HepG2 (cell line): ENCODE results near the gene NOTUM. TPM values are rescaled to one million over a fixed set of nuclear protein-coding genes. Genes with fewer than 3 reads are reported as not detected.

ENCODE experiments used
- CREBL2 ChIP-seq: sonication (generic); formaldehyde crosslinking; IDR thresholded peaks from 2 replicates; pipeline ENCODE4 v1.8.1; 2023; ENCODE audit warnings: missing genetic modification reagents, mild to moderate bottlenecking, borderline replicate concordance
- GATA4 ChIP-seq: sonication (generic); IDR thresholded peaks from 2 replicates; pipeline ENCODE4 v1.6.1; 2016; ENCODE audit warnings: antibody characterized with exemption, low read depth, borderline replicate concordance
- HES4 ChIP-seq: sonication (generic); formaldehyde crosslinking; IDR thresholded peaks from 2 replicates; pipeline ENCODE4 v1.9.0; 2021; ENCODE audit warnings: mild to moderate bottlenecking, missing genetic modification reagents, borderline replicate concordance
- HNRNPUL1 ChIP-seq: fragments of 200-400 bp; formaldehyde crosslinking; IDR thresholded peaks from 2 replicates; pipeline ENCODE4 v1.6.1; 2017; ENCODE audit warnings: low read depth, mild to moderate bottlenecking, low read length, moderate library complexity
- ISL2 ChIP-seq: sonication (generic); formaldehyde crosslinking; IDR thresholded peaks from 2 replicates; pipeline ENCODE4 v1.5.0; 2020; ENCODE audit warnings: missing genetic modification reagents
- MIER2 ChIP-seq: IDR thresholded peaks from 2 replicates; pipeline ENCODE4 v1.6.1; 2016; ENCODE audit warnings: missing biosample characterization, missing genetic modification reagents
- MTA1 ChIP-seq: sonication (generic); formaldehyde crosslinking; IDR thresholded peaks from 2 replicates; pipeline ENCODE4 v1.4.0; 2020; ENCODE audit warnings: missing genetic modification reagents, mild to moderate bottlenecking, borderline replicate concordance
- MXD1 ChIP-seq: sonication (generic); formaldehyde crosslinking; IDR thresholded peaks from 2 replicates; pipeline ENCODE4 v1.4.0; 2020; ENCODE audit warnings: mild to moderate bottlenecking, missing genetic modification reagents
- NCOA2 ChIP-seq: sonication (generic); formaldehyde crosslinking; IDR thresholded peaks from 2 replicates; pipeline ENCODE4 v1.8.0; 2022; ENCODE audit warnings: inconsistent platforms
- NONO ChIP-seq, 2 experiments: fragments of 450-650 bp in 1 of 2; sonication (generic) in 1 of 2; formaldehyde crosslinking in 1 of 2; IDR thresholded peaks in 1 of 2; conservative IDR thresholded peaks in 1 of 2; 2 replicates each; pipeline versions ENCODE4 v1.6.1 to v1.8.0; 2017 to 2022; ENCODE audit warnings: mild to moderate bottlenecking in 1 of 2, missing genetic modification reagents in 1 of 2, moderate library complexity in 1 of 2
- RFX1 ChIP-seq: fragments of 450-650 bp; IDR thresholded peaks from 2 replicates; pipeline ENCODE4 v1.6.1; 2017
- SATB2 ChIP-seq: sonication (generic); formaldehyde crosslinking; IDR thresholded peaks from 2 replicates; pipeline ENCODE4 v1.5.0; 2020; ENCODE audit warnings: missing genetic modification reagents
- TCF7L2 ChIP-seq: IDR thresholded peaks from 2 replicates; pipeline ENCODE4 v1.6.1; 2011; ENCODE audit warnings: mild to moderate bottlenecking, low read depth, low read length, moderate library complexity
- ZBTB21 ChIP-seq: sonication (generic); formaldehyde crosslinking; IDR thresholded peaks from 2 replicates; pipeline ENCODE4 v1.4.0; 2020; ENCODE audit warnings: missing genetic modification reagents
- ZBTB8A ChIP-seq: sonication (generic); formaldehyde crosslinking; IDR thresholded peaks from 2 replicates; pipeline ENCODE4 v1.4.0; 2020; ENCODE audit warnings: mild to moderate bottlenecking, low read depth, missing genetic modification reagents, borderline replicate concordance
- ZC3H4 ChIP-seq: sonication (generic); formaldehyde crosslinking; IDR thresholded peaks from 2 replicates; pipeline ENCODE4 v1.4.0; 2020; ENCODE audit warnings: missing genetic modification reagents, borderline replicate concordance
- ZMYM3 ChIP-seq: sonication (generic); formaldehyde crosslinking; IDR thresholded peaks from 2 replicates; pipeline ENCODE4 v1.5.1; 2020; ENCODE audit warnings: mild to moderate bottlenecking, missing genetic modification reagents
- ZNF292 ChIP-seq: sonication (generic); formaldehyde crosslinking; IDR thresholded peaks from 2 replicates; pipeline ENCODE4 v1.8.1; 2022; ENCODE audit warnings: mild to moderate bottlenecking, low read depth, missing genetic modification reagents, borderline replicate concordance
- ZNF296 ChIP-seq: sonication (generic); formaldehyde crosslinking; conservative IDR thresholded peaks from 2 replicates; pipeline ENCODE4 v1.5.0; 2020; ENCODE audit warnings: mild to moderate bottlenecking, missing genetic modification reagents
- ZNF503 ChIP-seq: sonication (generic); formaldehyde crosslinking; IDR thresholded peaks from 2 replicates; pipeline ENCODE4 v1.4.0; 2020; ENCODE audit warnings: missing genetic modification reagents
- ZNF563 ChIP-seq: sonication (generic); formaldehyde crosslinking; IDR thresholded peaks from 2 replicates; pipeline ENCODE4 v1.8.0; 2022; ENCODE audit warnings: mild to moderate bottlenecking, moderate library complexity, missing genetic modification reagents
- ZNF883 ChIP-seq: sonication (generic); formaldehyde crosslinking; IDR thresholded peaks from 2 replicates; pipeline ENCODE4 v1.5.1; 2020; ENCODE audit warnings: mild to moderate bottlenecking, missing genetic modification reagents; ENCODE audit errors: not compliant biosample characterization
- polyA plus RNA-seq, 8 experiments: library from polyadenylated mRNA; depleted of rRNA in 3 of 8; stranded (reverse) in 7 of 8; unstranded in 1 of 8; fragments of >200 nt; fragmentation: Illumina TruSeq in 4 of 8; extraction: Trizol in 4 of 8; gene quantifications; 2 replicates each; pipeline versions ENCODE4 v1.2.1 to v1.2.3, GENCODE V29; 2011 to 2016; ENCODE audit warnings: low read depth in 4 of 8, missing spikeins in 1 of 8, mixed read lengths in 1 of 8; ENCODE audit not compliant: insufficient read depth in 1 of 8
- total RNA-seq, 5 experiments: library from RNA; depleted of rRNA; stranded (reverse); fragments of >200 nt; fragmentation: Illumina TruSeq; extraction: Trizol; gene quantifications; 2 replicates each; pipeline ENCODE4 v1.2.3, GENCODE V29; 2016; ENCODE audit warnings: low read depth in 1 of 5
- TF ChIP-seq, protein P1 (sequence below), 2 experiments: sonication (generic) in 1 of 2; formaldehyde crosslinking in 1 of 2; IDR thresholded peaks; 2 replicates each; pipeline versions ENCODE4 v1.6.1 to v1.9.0; 2014 to 2022; ENCODE audit warnings: antibody characterized with exemption in 1 of 2, borderline replicate concordance in 1 of 2, inconsistent platforms in 1 of 2, low read depth in 1 of 2, missing genetic modification reagents in 1 of 2

The NOTUM gene
- total and polyA plus RNA-seq, 2 of the 13 experiments (the other 11 are each of a cell fraction or from before 2014, with no cell fraction given), result 150 to 160 TPM

GRCh38 chr17:81999587-81999975 is 38.6 kb upstream of the NOTUM start (continued):
- no peak for TF ChIP-seq ZNF503 (CRISPR knock-in tag)
- TF ChIP-seq ZBTB8A (CRISPR knock-in tag), result no peak
- TF ChIP-seq, protein P1, sequence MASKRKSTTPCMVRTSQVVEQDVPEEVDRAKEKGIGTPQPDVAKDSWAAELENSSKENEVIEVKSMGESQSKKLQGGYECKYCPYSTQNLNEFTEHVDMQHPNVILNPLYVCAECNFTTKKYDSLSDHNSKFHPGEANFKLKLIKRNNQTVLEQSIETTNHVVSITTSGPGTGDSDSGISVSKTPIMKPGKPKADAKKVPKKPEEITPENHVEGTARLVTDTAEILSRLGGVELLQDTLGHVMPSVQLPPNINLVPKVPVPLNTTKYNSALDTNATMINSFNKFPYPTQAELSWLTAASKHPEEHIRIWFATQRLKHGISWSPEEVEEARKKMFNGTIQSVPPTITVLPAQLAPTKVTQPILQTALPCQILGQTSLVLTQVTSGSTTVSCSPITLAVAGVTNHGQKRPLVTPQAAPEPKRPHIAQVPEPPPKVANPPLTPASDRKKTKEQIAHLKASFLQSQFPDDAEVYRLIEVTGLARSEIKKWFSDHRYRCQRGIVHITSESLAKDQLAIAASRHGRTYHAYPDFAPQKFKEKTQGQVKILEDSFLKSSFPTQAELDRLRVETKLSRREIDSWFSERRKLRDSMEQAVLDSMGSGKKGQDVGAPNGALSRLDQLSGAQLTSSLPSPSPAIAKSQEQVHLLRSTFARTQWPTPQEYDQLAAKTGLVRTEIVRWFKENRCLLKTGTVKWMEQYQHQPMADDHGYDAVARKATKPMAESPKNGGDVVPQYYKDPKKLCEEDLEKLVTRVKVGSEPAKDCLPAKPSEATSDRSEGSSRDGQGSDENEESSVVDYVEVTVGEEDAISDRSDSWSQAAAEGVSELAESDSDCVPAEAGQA (IDR thresholded peaks at IDR 0.05; ENCODE audit: low read depth), result peak; percentile 41; the same call in 1 of the 2 replicates
- TF ChIP-seq, protein P1 (CRISPR knock-in tag; IDR thresholded peaks at IDR 0.05; ENCODE audit: borderline replicate concordance), result no peak
- no peak for TF ChIP-seq CREBL2
- TF ChIP-seq ZMYM3 (CRISPR knock-in tag), result no peak
- TF ChIP-seq ZNF563 (CRISPR knock-in tag), result peak; percentile 26; the same call in 1 of the 2 replicates
- TF ChIP-seq ZC3H4 (CRISPR knock-in tag), result no peak
- no peak for TF ChIP-seq MTA1 (CRISPR knock-in tag)
- TF ChIP-seq RFX1, result no peak
- TF ChIP-seq ZBTB21 (CRISPR knock-in tag), result no peak
- TF ChIP-seq MXD1 (CRISPR knock-in tag), result no peak
- peak; percentile 80; the same call in 1 of the 2 replicates for TF ChIP-seq HES4 (CRISPR knock-in tag)
- no peak; the same call in 1 of the 2 replicates for TF ChIP-seq NCOA2 (CRISPR knock-in tag)
- no peak for TF ChIP-seq ZNF292 (CRISPR knock-in tag)
- no peak for TF ChIP-seq TCF7L2
- no peak; the same call in 1 of the 2 replicates for TF ChIP-seq SATB2
- no peak for TF ChIP-seq ZNF883 (CRISPR knock-in tag)
- TF ChIP-seq ZNF296 (CRISPR knock-in tag), result 0 out of 2 replicates have a peak, but pooled peaks have one; percentile 23
- no peak for TF ChIP-seq NONO (IDR thresholded peaks at IDR 0.05)
- no peak for TF ChIP-seq NONO (CRISPR knock-in tag; conservative IDR thresholded peaks at IDR 0.05)
- no peak for TF ChIP-seq GATA4
- no peak for TF ChIP-seq ISL2 (CRISPR knock-in tag)
- no peak for TF ChIP-seq HNRNPUL1
- TF ChIP-seq MIER2, result no peak
